HepG2 (cell line): ENCODE data around the gene TSPYL1. TPM values are rescaled to one million over a fixed set of nuclear protein-coding genes. Genes with fewer than 3 reads are reported as not detected.

Experiments used
- ATAC-seq: fragments of 200-7000 bp; cut with Tn5 transposase; 3 replicates; pipeline ENCODE4 v1.9.1; 2020; ENCODE audit warnings: mild to moderate bottlenecking, moderate library complexity
- BruUV-seq: library from RNA; stranded (reverse); fragments of 400-500 nt; replicated peaks from 2 replicates; lab custom pipeline; 2021; lab: Mats Ljungman, UMichigan
- CTCF ChIA-PET: fragments of 300-600 bp; formaldehyde crosslinking; extraction: SDS; loops from one replicate; lab custom pipeline; 2021; ENCODE audit warnings: low total read pairs, inconsistent platforms, low intra/inter-chr PET ratio; lab: Yijun Ruan, JAX
- POLR2A ChIA-PET: fragments of 350-600 bp; sonication (Branson Sonifier 250); formaldehyde crosslinking; loops from one replicate; lab custom pipeline; 2020; ENCODE audit warnings: antibody characterized with exemption, inconsistent platforms; lab: Yijun Ruan, JAX
- DNase-seq: peaks from one replicate; pipeline ENCODE4 v3.0.0-alpha.2; 2015; ENCODE audit warnings: low spot score
- FAIRE-seq: peaks from 3 replicates; lab custom pipeline; 2011; peaks lifted over from hg19 to GRCh38; lab: Jason Lieb, UNC
- H2AFZ ChIP-seq: one replicate; pipeline ENCODE4 v1.6.1; 2011; ENCODE audit warnings: low read length, inconsistent platforms
- H3K27ac ChIP-seq: fragments of 300-600 bp; 3 replicates; pipeline ENCODE4 v1.8.0; 2011; ENCODE audit warnings: mixed run types, mild to moderate bottlenecking, mixed read lengths, low read length, inconsistent platforms; ENCODE audit not compliant: insufficient read depth; ENCODE audit errors: extremely low read length
- H3K27me3 ChIP-seq, 2 experiments: fragments of 200-600 bp in 1 of 2; 2 replicates in 1 of 2; 3 replicates in 1 of 2; pipeline versions ENCODE4 v1.6.0 to v1.8.0; 2011; ENCODE audit warnings: low read length in 2 of 2, mild to moderate bottlenecking in 2 of 2, moderate library complexity in 2 of 2, inconsistent platforms in 1 of 2; ENCODE audit not compliant: insufficient read depth in 2 of 2, control insufficient read depth in 1 of 2
- H3K36me3 ChIP-seq, 2 experiments: fragments of 200-600 bp in 1 of 2; replicated peaks in 1 of 2; 2 replicates in 1 of 2; 3 replicates in 1 of 2; pipeline versions ENCODE4 v1.5.1 to v1.8.0; 2011; ENCODE audit warnings: low read length in 2 of 2, inconsistent platforms in 1 of 2; ENCODE audit not compliant: insufficient read depth in 2 of 2, control insufficient read depth in 1 of 2
- H3K4me1 ChIP-seq: 2 replicates; pipeline ENCODE4 v1.5.1; 2012; ENCODE audit warnings: low read length, inconsistent platforms; ENCODE audit not compliant: insufficient read depth
- H3K4me2 ChIP-seq: 2 replicates; pipeline ENCODE4 v1.6.0; 2011; ENCODE audit warnings: low read depth, low read length, inconsistent platforms
- H3K4me3 ChIP-seq, 3 experiments: fragments of 200-600 bp in 1 of 3; sonication (generic), shearing (Covaris generic) in 1 of 3; replicated peaks in 1 of 3; 2 replicates each; pipeline ENCODE4 v1.5.1; 2011 to 2016; ENCODE audit warnings: low read length in 3 of 3, inconsistent platforms in 2 of 3, low read depth in 2 of 3, mild to moderate bottlenecking in 2 of 3, control low read depth in 1 of 3, mixed read lengths in 1 of 3; ENCODE audit not compliant: insufficient read depth in 1 of 3
- H3K79me2 ChIP-seq: one replicate; pipeline ENCODE4 v1.6.1; 2011; ENCODE audit warnings: low read length, inconsistent platforms; ENCODE audit not compliant: insufficient read depth
- H3K9ac ChIP-seq: 2 replicates; pipeline ENCODE4 v1.6.0; 2011; ENCODE audit warnings: mild to moderate bottlenecking, low read depth, low read length, inconsistent platforms; ENCODE audit not compliant: insufficient read depth
- H3K9me3 ChIP-seq: 2 replicates; pipeline ENCODE4 v1.5.1; 2012; ENCODE audit warnings: mild to moderate bottlenecking, low read length
- H4K20me1 ChIP-seq: 2 replicates; pipeline ENCODE4 v1.6.0; 2011; ENCODE audit warnings: inconsistent platforms, mild to moderate bottlenecking, low read length, moderate library complexity; ENCODE audit not compliant: insufficient read depth
- HNRNPLL ChIP-seq: fragments of 200-400 bp; formaldehyde crosslinking; IDR thresholded peaks from 2 replicates; pipeline ENCODE4 v1.6.1; 2017; ENCODE audit warnings: mild to moderate bottlenecking, low read depth, low read length; ENCODE audit not compliant: poor library complexity, severe bottlenecking
- KDM5A ChIP-seq: fragments of 200-600 bp; sonication (generic); IDR thresholded peaks from 2 replicates; pipeline ENCODE4 v1.7.0; 2018; ENCODE audit warnings: antibody characterized with exemption, mild to moderate bottlenecking, low read length, borderline replicate concordance
- MAFF ChIP-seq: IDR thresholded peaks from 2 replicates; pipeline ENCODE4 v1.6.1; 2011; ENCODE audit warnings: low read depth, low read length, improper control_type of control experiment
- MED1 ChIP-seq: sonication (generic); formaldehyde crosslinking; IDR thresholded peaks from 2 replicates; pipeline ENCODE4 v1.4.0; 2020; ENCODE audit warnings: missing genetic modification reagents
- NCOA5 ChIP-seq: sonication (generic); formaldehyde crosslinking; IDR thresholded peaks from 2 replicates; pipeline ENCODE4 v1.4.0; 2020; ENCODE audit warnings: missing genetic modification reagents
- NFKB2 ChIP-seq: sonication (generic); formaldehyde crosslinking; IDR thresholded peaks from 2 replicates; pipeline ENCODE4 v1.4.0; 2020; ENCODE audit warnings: missing genetic modification reagents, borderline replicate concordance
- RFX1 ChIP-seq: fragments of 450-650 bp; IDR thresholded peaks from 2 replicates; pipeline ENCODE4 v1.6.1; 2017
- ZNF317 ChIP-seq: sonication (generic); formaldehyde crosslinking; IDR thresholded peaks from 2 replicates; pipeline ENCODE4 v1.5.0; 2020; ENCODE audit warnings: mild to moderate bottlenecking, missing genetic modification reagents
- ZNF484 ChIP-seq: sonication (generic); formaldehyde crosslinking; IDR thresholded peaks from 2 replicates; pipeline ENCODE4 v1.5.1; 2020; ENCODE audit warnings: mild to moderate bottlenecking, low read depth, missing genetic modification reagents, borderline replicate concordance
- ZNF572 ChIP-seq: sonication (generic); formaldehyde crosslinking; IDR thresholded peaks from 2 replicates; pipeline ENCODE4 v1.5.1; 2020; ENCODE audit warnings: mild to moderate bottlenecking, missing genetic modification reagents
- ZNF713 ChIP-seq: sonication (generic); formaldehyde crosslinking; IDR thresholded peaks from 2 replicates; pipeline ENCODE4 v1.4.0; 2020; ENCODE audit warnings: mild to moderate bottlenecking, missing genetic modification reagents
- ZNF781 ChIP-seq: sonication (generic); formaldehyde crosslinking; IDR thresholded peaks from 2 replicates; pipeline ENCODE4 v1.5.1; 2020; ENCODE audit warnings: borderline replicate concordance, mild to moderate bottlenecking, missing genetic modification reagents; ENCODE audit errors: not compliant biosample characterization
- WGBS: methylation state at CpG from one replicate; pipeline ENCODE4 v1.1.6; 2017; ENCODE audit warnings: low lambda C conversion rate; 5-methylcytosine and 5-hydroxymethylcytosine counted together
- in situ Hi-C: cut with HindIII; loops from 2 replicates; pipeline ENCODE4 v1.10.0; 2017; ENCODE audit warnings: low pct_unique_long_range_greater_than_20kb; ENCODE audit not compliant: extremely low pct_ligation_motif_present
- intact Hi-C: fragments of 100-400 bp; cut with micrococcal nuclease; formaldehyde crosslinking; loops from one replicate; pipeline ENCODE4 v1.10.0; 2022; ENCODE audit not compliant: unreplicated experiment
- polyA plus RNA-seq, 8 experiments: library from polyadenylated mRNA; depleted of rRNA in 3 of 8; stranded (reverse) in 7 of 8; unstranded in 1 of 8; fragments of >200 nt; fragmentation: Illumina TruSeq in 4 of 8; extraction: Trizol in 4 of 8; gene quantifications; 2 replicates each; pipeline versions ENCODE4 v1.2.1 to v1.2.3, GENCODE V29; 2011 to 2016; ENCODE audit warnings: low read depth in 4 of 8, missing spikeins in 1 of 8, mixed read lengths in 1 of 8; ENCODE audit not compliant: insufficient read depth in 1 of 8
- total RNA-seq, 5 experiments: library from RNA; depleted of rRNA; stranded (reverse); fragments of >200 nt; fragmentation: Illumina TruSeq; extraction: Trizol; gene quantifications; 2 replicates each; pipeline ENCODE4 v1.2.3, GENCODE V29; 2016; ENCODE audit warnings: low read depth in 1 of 5
- TF ChIP-seq, protein P1 (sequence below): sonication (generic); formaldehyde crosslinking; IDR thresholded peaks from 2 replicates; pipeline ENCODE4 v1.5.0; 2020; ENCODE audit warnings: mild to moderate bottlenecking, missing genetic modification reagents
- TF ChIP-seq, protein P2 (sequence below): sonication (generic); formaldehyde crosslinking; IDR thresholded peaks from 2 replicates; pipeline ENCODE4 v1.8.1; 2023; ENCODE audit warnings: mild to moderate bottlenecking, moderate library complexity, missing genetic modification reagents

The TSPYL1 gene
- total and polyA plus RNA-seq, 2 of the 13 experiments (the other 11 are each of a cell fraction or from before 2014, with no cell fraction given), result 28.3 to 93.0 TPM

DNA sequence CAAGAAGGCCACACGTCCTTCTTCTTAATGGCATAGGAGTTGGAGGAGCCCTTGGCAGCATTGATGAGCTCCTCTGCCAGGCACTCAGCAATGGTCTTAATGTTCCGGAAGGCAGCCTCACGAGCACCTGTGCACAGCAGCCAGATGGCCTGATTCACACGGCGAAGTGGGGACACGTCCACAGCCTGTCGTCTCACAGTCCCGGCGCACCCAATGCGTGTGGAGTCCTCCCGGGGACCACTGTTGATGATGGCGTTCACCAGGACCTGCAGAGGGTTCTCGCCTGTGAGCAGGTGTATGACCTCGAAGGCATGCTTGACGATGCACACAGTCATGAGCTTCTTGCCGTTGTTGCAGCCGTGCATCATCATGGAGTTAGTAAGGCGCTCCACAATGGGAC is 21.2 kb downstream of the TSPYL1 start:
- ChIA-PET POLR2A (no interaction called here), CTCF (no interaction called here)
- Histone ChIP-seq H3K4me3 (no peak overlapping the region), H3K9ac (no peak overlapping the region), H3K4me2 (no peak overlapping the region), H4K20me1 (no peaks in the 10 kb centered on the region), H3K36me3 (no peaks in the 10 kb centered on the region), H3K4me1 (peaks cover 25% of the 10 kb centered on the region), H3K9me3 (peaks cover 8% of the 10 kb centered on the region; the same call in 1 of the 2 replicates), H2AFZ (no peak overlapping the region), H3K27ac (no peak overlapping the region), H3K27me3 (no peaks in the 10 kb centered on the region), H3K79me2 (peaks cover 11% of the 10 kb centered on the region)
- ATAC-seq, result no peak
- in situ Hi-C loops, result no loop called here
- no peak for FAIRE-seq
- WGBS, result 96% methylated on average over 17 of the region's 18 CpGs
- intact Hi-C loops, result loop anchor here (10.0 kb wide), 1 partner anchor 1226 kb away; the partner anchor contains the start of gene DCBLD1
- 0 out of 2 replicates have a peak, but pooled peaks have one; percentile 24 for TF ChIP-seq NFKB2 (CRISPR knock-in tag)
- TF ChIP-seq ZNF484 (CRISPR knock-in tag), result no peak
- no TSS peak for BruUV-seq
- DNase-seq, result no peak

DNA sequence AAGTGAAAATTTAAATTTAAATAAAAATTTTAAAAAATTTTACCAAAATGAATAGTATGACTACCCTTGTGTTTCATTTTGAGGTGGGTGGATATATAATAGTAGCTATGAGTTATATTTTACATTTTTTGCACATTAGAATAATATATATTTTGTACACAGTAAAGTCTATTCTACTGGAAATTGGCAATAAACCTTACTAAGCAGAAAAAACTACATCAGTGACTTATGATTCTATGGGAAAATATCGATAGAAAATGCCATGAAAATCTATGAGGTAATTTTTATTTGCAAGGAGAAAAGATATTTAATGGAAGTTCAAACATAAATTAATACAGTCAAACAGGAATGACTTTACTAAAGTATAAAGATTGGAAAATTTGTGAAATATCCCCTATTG is 23.0 kb downstream of the TSPYL1 start:
- no peak overlapping the region for H3K4me2 ChIP-seq
- no peaks in the 10 kb centered on the region for H3K9me3 ChIP-seq
- no peak overlapping the region for H3K9ac ChIP-seq
- no peak overlapping the region for H3K27ac ChIP-seq
- ChIA-PET POLR2A (no interaction called here), CTCF (interaction anchor here (1.4 kb wide), 1 partner anchor 12 kb away, joined by 3 read pairs; no protein-coding TSS in a partner anchor)
- H3K36me3 ChIP-seq, result 0 out of 5 replicates have a peak, but pooled peaks cover 0 to 1% of the 10 kb centered on the region in 2 experiments
- BruUV-seq, result no TSS peak
- WGBS, result 74% methylated on average over 1 of the region's 1 CpG
- no peak for ATAC-seq
- peaks cover 41% of the 10 kb centered on the region for H3K4me1 ChIP-seq
- DNase-seq, result no peak
- no peaks in the 10 kb centered on the region for H3K27me3 ChIP-seq
- no peak overlapping the region for H2AFZ ChIP-seq
- FAIRE-seq, result no peak
- intact Hi-C loops (loop anchor here (10.0 kb wide), 1 partner anchor 1228 kb away; the partner anchor contains the start of gene DCBLD1), in situ Hi-C loops (no loop called here)
- H3K4me3 ChIP-seq, result no peak overlapping the region
- H3K79me2 ChIP-seq, result peaks cover 22% of the 10 kb centered on the region
- H4K20me1 ChIP-seq, result no peaks in the 10 kb centered on the region
- no peak for TF ChIP-seq KDM5A
- no peak for TF ChIP-seq HNRNPLL
- no peak for TF ChIP-seq ZNF317 (CRISPR knock-in tag)
- TF ChIP-seq, protein P1, sequence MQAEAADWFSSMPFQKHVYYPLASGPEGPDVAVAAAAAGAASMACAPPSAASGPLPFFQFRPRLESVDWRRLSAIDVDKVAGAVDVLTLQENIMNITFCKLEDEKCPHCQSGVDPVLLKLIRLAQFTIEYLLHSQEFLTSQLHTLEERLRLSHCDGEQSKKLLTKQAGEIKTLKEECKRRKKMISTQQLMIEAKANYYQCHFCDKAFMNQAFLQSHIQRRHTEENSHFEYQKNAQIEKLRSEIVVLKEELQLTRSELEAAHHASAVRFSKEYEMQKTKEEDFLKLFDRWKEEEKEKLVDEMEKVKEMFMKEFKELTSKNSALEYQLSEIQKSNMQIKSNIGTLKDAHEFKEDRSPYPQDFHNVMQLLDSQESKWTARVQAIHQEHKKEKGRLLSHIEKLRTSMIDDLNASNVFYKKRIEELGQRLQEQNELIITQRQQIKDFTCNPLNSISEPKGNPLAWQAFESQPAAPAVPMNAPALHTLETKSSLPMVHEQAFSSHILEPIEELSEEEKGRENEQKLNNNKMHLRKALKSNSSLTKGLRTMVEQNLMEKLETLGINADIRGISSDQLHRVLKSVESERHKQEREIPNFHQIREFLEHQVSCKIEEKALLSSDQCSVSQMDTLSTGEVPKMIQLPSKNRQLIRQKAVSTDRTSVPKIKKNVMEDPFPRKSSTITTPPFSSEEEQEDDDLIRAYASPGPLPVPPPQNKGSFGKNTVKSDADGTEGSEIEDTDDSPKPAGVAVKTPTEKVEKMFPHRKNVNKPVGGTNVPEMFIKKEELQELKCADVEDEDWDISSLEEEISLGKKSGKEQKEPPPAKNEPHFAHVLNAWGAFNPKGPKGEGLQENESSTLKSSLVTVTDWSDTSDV (CRISPR knock-in tag), result no peak
- TF ChIP-seq NCOA5, result no peak
- TF ChIP-seq RFX1, result no peak
- no peak for TF ChIP-seq ZNF572
- TF ChIP-seq MAFF, result peak; percentile 37; the same call in 1 of the 2 replicates
- TF ChIP-seq MED1 (CRISPR knock-in tag), result no peak
- TF ChIP-seq ZNF713 (CRISPR knock-in tag), result no peak
- no peak for TF ChIP-seq ZNF781
- TF ChIP-seq, protein P2, sequence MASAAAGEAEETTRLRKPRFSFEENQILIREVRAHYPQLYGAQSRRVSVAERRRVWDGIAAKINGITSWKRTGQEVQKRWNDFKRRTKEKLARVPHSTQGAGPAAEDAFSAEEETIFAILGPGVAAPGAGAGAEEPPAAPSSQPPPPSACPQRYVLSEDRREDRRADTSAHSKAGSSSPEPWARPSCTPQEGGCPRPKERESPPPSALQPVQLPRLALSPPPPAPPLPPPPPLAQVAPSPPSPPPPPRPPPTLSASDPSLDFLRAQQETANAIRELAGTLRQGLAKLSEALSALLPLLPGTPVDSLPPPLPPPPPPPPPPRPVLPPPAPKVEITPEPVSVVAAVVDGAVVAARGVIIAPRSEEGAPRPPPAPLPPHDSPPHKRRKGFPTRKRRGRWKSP, result no peak
